ENCODE data around the gene RPP40. TPM values are rescaled to one million over a fixed set of nuclear protein-coding genes. Genes with fewer than 3 reads are reported as not detected.
A peak's percentile ranks its signal among the peaks of the same experiment; 100 is the strongest.

The RPP40 gene
- total and polyA plus RNA-seq, 4 donors, result 4.4 to 8.5 (median 7.0) TPM

- DNase-seq (peak; percentile 77 to 84 (median 81)), ATAC-seq (ENCODE audit: insufficient read depth, low FRiP score) (peak; percentile 49)
- peaks cover 0 to 7% (median 1%) of the 10 kb centered on the region in 5 donors for H3K4me1 ChIP-seq (ENCODE audit: control insufficient read depth in 5 of 5, insufficient read depth in 5 of 5, low read length in 5 of 5)
- no peak overlapping the region for H3K9ac ChIP-seq (ENCODE audit: insufficient read depth in 1 of 2, low read length in 2 of 2)
- H3K27ac ChIP-seq (ENCODE audit: low read depth in 1 of 2, low read length in 1 of 2), result no peak overlapping the region
- no peak overlapping the region for H3K4me3 ChIP-seq
- peak; percentile 49 for TF ChIP-seq CTCF (IDR thresholded peaks at IDR 0.05; ENCODE audit: control extremely low read depth, extremely low read depth)
- H3K27me3 ChIP-seq (ENCODE audit: control insufficient read depth in 3 of 3, insufficient read depth in 3 of 3, low read length in 2 of 3), result no peaks in the 10 kb centered on the region
- 21 to 25% methylated on average over 13 of the region's 13 CpGs for WGBS, 2 donors
- H3K9me3 ChIP-seq (ENCODE audit: control insufficient read depth in 4 of 4, insufficient read depth in 3 of 4, low read length in 3 of 4), result no peaks in the 10 kb centered on the region
- no peaks in the 10 kb centered on the region for H3K36me3 ChIP-seq (ENCODE audit: control insufficient read depth in 4 of 4, insufficient read depth in 4 of 4, low read length in 4 of 4)
Measured at GRCh38 chr6:5030596-5031136, 26.8 kb upstream of the RPP40 start.

GRCh38 chr6:5029609-5030008 lies 25.8 kb upstream of the RPP40 start:
- DNase-seq (no peak), ATAC-seq (ENCODE audit: insufficient read depth, low FRiP score) (no peak)
- Histone ChIP-seq H3K4me3 (no peak overlapping the region), H3K4me1 (ENCODE audit: control insufficient read depth in 5 of 5, insufficient read depth in 5 of 5, low read length in 5 of 5) (peaks cover 0 to 10% (median 1%) of the 10 kb centered on the region in 5 donors), H3K9me3 (ENCODE audit: control insufficient read depth in 4 of 4, insufficient read depth in 3 of 4, low read length in 3 of 4) (no peaks in the 10 kb centered on the region), H3K27me3 (ENCODE audit: control insufficient read depth in 3 of 3, insufficient read depth in 3 of 3, low read length in 2 of 3) (no peaks in the 10 kb centered on the region), H3K36me3 (ENCODE audit: control insufficient read depth in 4 of 4, insufficient read depth in 4 of 4, low read length in 4 of 4) (no peaks in the 10 kb centered on the region), H3K27ac (ENCODE audit: low read depth in 1 of 2, low read length in 1 of 2) (no peak overlapping the region), H3K9ac (ENCODE audit: insufficient read depth in 1 of 2, low read length in 2 of 2) (no peak overlapping the region)
- 98% methylated on average over 5 of the region's 5 CpGs for WGBS, 2 donors
- TF ChIP-seq CTCF (IDR thresholded peaks at IDR 0.05; ENCODE audit: control extremely low read depth, extremely low read depth), result no peak

- Histone ChIP-seq H3K4me3 (no peak overlapping the region), H3K27ac (ENCODE audit: low read depth in 1 of 2, low read length in 1 of 2) (no peak overlapping the region), H3K36me3 (ENCODE audit: control insufficient read depth in 4 of 4, insufficient read depth in 4 of 4, low read length in 4 of 4) (no peaks in the 10 kb centered on the region), H3K9me3 (ENCODE audit: control insufficient read depth in 4 of 4, insufficient read depth in 3 of 4, low read length in 3 of 4) (no peaks in the 10 kb centered on the region), H3K9ac (ENCODE audit: insufficient read depth in 1 of 2, low read length in 2 of 2) (no peak overlapping the region), H3K27me3 (ENCODE audit: control insufficient read depth in 3 of 3, insufficient read depth in 3 of 3, low read length in 2 of 3) (no peaks in the 10 kb centered on the region), H3K4me1 (ENCODE audit: control insufficient read depth in 5 of 5, insufficient read depth in 5 of 5, low read length in 5 of 5) (peaks cover 0 to 10% (median 1%) of the 10 kb centered on the region in 5 donors)
- WGBS, 2 donors, result 92 to 93% methylated on average over 5 of the region's 5 CpGs
- DNase-seq (no peak), ATAC-seq (ENCODE audit: insufficient read depth, low FRiP score) (no peak)
- TF ChIP-seq CTCF (IDR thresholded peaks at IDR 0.05; ENCODE audit: control extremely low read depth, extremely low read depth), result no peak
Measured at GRCh38 chr6:5028921-5029320, 25.1 kb upstream of the RPP40 start.

GRCh38 chr6:5028301-5028700 lies 24.5 kb upstream of the RPP40 start:
- no peak overlapping the region for H3K27ac ChIP-seq (ENCODE audit: low read depth in 1 of 2, low read length in 1 of 2)
- ATAC-seq (ENCODE audit: insufficient read depth, low FRiP score) (no peak), DNase-seq (no peak)
- peaks cover 0 to 10% (median 0%) of the 10 kb centered on the region in 5 donors for H3K4me1 ChIP-seq (ENCODE audit: control insufficient read depth in 5 of 5, insufficient read depth in 5 of 5, low read length in 5 of 5)
- 96% methylated on average over 7 of the region's 7 CpGs for WGBS, 2 donors
- no peaks in the 10 kb centered on the region for H3K27me3 ChIP-seq (ENCODE audit: control insufficient read depth in 3 of 3, insufficient read depth in 3 of 3, low read length in 2 of 3)
- no peaks in the 10 kb centered on the region for H3K9me3 ChIP-seq (ENCODE audit: control insufficient read depth in 4 of 4, insufficient read depth in 3 of 4, low read length in 3 of 4)
- no peak overlapping the region for H3K4me3 ChIP-seq
- H3K36me3 ChIP-seq (ENCODE audit: control insufficient read depth in 4 of 4, insufficient read depth in 4 of 4, low read length in 4 of 4), result no peaks in the 10 kb centered on the region
- H3K9ac ChIP-seq (ENCODE audit: insufficient read depth in 1 of 2, low read length in 2 of 2), result no peak overlapping the region
- TF ChIP-seq CTCF (IDR thresholded peaks at IDR 0.05; ENCODE audit: control extremely low read depth, extremely low read depth), result no peak

All from lung (tissue), 12 donors.